Breast epithelium (tissue), 3 donors: ENCODE results near the gene KAT6B.
"Not testable (repeated sequence)": the region's sequence is repeated elsewhere in the genome, so short reads cannot be mapped to it uniquely, and the experiment has no call there.

Experiments
- POLR2A ChIP-seq: fragments of 450-650 bp; IDR thresholded peaks from one replicate; pipeline ENCODE4 v1.6.1; 2016; ENCODE audit warnings: antibody characterized with exemption, mild to moderate bottlenecking, moderate library complexity
- TF ChIP-seq, protein P1 (sequence below), 3 donors: fragments of 450-650 bp; IDR thresholded peaks; one replicate each; pipeline ENCODE4 v1.5.1; 2016 to 2017; ENCODE audit warnings: antibody characterized with exemption in 3 of 3, mild to moderate bottlenecking in 3 of 3, moderate library complexity in 3 of 3

DNA sequence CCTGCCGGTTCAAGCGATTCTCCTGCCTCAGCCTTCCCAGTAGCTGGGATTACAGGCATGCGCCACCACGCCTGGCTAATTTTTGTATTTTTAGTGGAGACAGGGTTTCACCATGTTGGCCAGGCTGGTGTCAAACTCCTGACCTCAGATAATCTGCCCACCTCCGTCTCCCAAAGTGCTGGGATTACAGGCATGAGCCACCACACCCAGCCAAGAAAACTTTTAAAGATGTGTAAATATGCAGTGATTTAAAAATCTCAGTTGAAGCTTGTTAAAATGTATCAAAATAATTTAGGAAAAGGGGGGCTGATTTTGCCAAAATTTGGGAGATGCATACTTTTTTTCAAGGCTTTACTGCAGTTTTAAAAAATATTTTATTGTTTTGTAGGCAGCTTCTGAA lies 50.7 kb downstream of the KAT6B start:
- not testable (repeated sequence) for TF ChIP-seq POLR2A
- TF ChIP-seq, protein P1, sequence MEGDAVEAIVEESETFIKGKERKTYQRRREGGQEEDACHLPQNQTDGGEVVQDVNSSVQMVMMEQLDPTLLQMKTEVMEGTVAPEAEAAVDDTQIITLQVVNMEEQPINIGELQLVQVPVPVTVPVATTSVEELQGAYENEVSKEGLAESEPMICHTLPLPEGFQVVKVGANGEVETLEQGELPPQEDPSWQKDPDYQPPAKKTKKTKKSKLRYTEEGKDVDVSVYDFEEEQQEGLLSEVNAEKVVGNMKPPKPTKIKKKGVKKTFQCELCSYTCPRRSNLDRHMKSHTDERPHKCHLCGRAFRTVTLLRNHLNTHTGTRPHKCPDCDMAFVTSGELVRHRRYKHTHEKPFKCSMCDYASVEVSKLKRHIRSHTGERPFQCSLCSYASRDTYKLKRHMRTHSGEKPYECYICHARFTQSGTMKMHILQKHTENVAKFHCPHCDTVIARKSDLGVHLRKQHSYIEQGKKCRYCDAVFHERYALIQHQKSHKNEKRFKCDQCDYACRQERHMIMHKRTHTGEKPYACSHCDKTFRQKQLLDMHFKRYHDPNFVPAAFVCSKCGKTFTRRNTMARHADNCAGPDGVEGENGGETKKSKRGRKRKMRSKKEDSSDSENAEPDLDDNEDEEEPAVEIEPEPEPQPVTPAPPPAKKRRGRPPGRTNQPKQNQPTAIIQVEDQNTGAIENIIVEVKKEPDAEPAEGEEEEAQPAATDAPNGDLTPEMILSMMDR (IDR thresholded peaks at IDR 0.05) = not testable (repeated sequence)
